CD1c-positive myeloid dendritic cell (primary cell): ENCODE results near the gene RUNX1.

Source experiments
- DNase-seq: peaks from one replicate; pipeline ENCODE4 v3.0.0-alpha.2; 2016; ENCODE audit errors: extremely low spot score

The RUNX1 gene

DNA sequence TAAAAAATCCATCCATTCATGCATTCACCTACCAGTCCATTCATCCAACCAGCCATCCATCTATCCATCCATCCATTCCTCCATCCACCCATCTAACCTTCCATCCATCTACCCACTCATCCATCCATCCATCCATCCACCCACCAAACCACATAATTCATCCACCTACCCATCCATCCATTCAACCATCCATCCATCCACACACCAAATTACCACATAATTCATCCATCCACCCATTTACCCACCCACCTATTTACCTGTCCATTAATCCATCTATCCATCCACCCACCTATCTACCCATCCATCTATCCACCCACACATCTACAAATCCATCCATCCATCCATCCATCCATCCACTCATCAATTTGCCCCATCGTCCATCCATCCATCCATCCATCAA, 308.9 kb downstream of the RUNX1 start:
- DNase-seq = no peak
